Neural progenitor cell (in vitro differentiated cells): Measurements from ENCODE around the gene MED13L. TPM values are rescaled to one million over a fixed set of nuclear protein-coding genes. Genes with fewer than 3 reads are reported as not detected.
"Not testable (repeated sequence)": the region's sequence is repeated elsewhere in the genome, so short reads cannot be mapped to it uniquely, and the experiment has no call there.

Experiments
- DNase-seq: peaks from one replicate; pipeline ENCODE4 v3.0.0-alpha.2; 2016; ENCODE audit warnings: low spot score
- H2AFZ ChIP-seq: fragments of 200-600 bp; sonication (generic); replicated peaks from 2 replicates; pipeline ENCODE4 v1.6.1; 2016; ENCODE audit warnings: antibody characterized with exemption
- H3F3A ChIP-seq: fragments of 200-600 bp; sonication (generic); 2 replicates; pipeline ENCODE4 v1.6.1; 2016; ENCODE audit warnings: antibody characterized with exemption, low read depth
- H3K27ac ChIP-seq: fragments of 200-600 bp; sonication (generic); 2 replicates; pipeline ENCODE4 v1.5.1; 2016; ENCODE audit warnings: mild to moderate bottlenecking
- H3K27me3 ChIP-seq: fragments of 200-600 bp; sonication (generic); 2 replicates; pipeline ENCODE4 v1.6.1; 2016; ENCODE audit warnings: mild to moderate bottlenecking, moderate library complexity
- H3K36me3 ChIP-seq: fragments of 200-600 bp; sonication (generic); 2 replicates; pipeline ENCODE4 v1.5.1; 2016
- H3K4me1 ChIP-seq: fragments of 200-600 bp; sonication (generic); 2 replicates; pipeline ENCODE4 v1.6.1; 2016; ENCODE audit warnings: mixed run types
- H3K4me2 ChIP-seq: fragments of 200-600 bp; sonication (generic); 2 replicates; pipeline ENCODE4 v1.6.1; 2016
- H3K4me3 ChIP-seq: fragments of 200-600 bp; sonication (generic); 2 replicates; pipeline ENCODE4 v1.5.1; 2016
- H3K79me2 ChIP-seq: fragments of 200-600 bp; sonication (generic); 2 replicates; pipeline ENCODE4 v1.6.1; 2016; ENCODE audit warnings: low read depth
- H3K9ac ChIP-seq: fragments of 200-600 bp; sonication (generic); 2 replicates; pipeline ENCODE4 v1.6.1; 2016
- H3K9me3 ChIP-seq: fragments of 200-600 bp; sonication (generic); 2 replicates; pipeline ENCODE4 v1.5.1; 2016; ENCODE audit warnings: low read depth
- H4K20me1 ChIP-seq: fragments of 200-600 bp; sonication (generic); 2 replicates; pipeline ENCODE4 v1.6.1; 2016; ENCODE audit warnings: low read depth
- H3K27ac Mint-ChIP-seq: 3 replicates; pipeline ENCODE4 v1.8.0; 2021; ENCODE audit warnings: mixed read lengths
- H3K27me3 Mint-ChIP-seq: 2 replicates; pipeline ENCODE4 v1.8.0; 2022; ENCODE audit warnings: low read depth, mild to moderate bottlenecking, inconsistent platforms, moderate library complexity, mixed read lengths; ENCODE audit not compliant: insufficient read depth
- H3K36me3 Mint-ChIP-seq: 3 replicates; pipeline ENCODE4 v1.8.0; 2021; ENCODE audit warnings: mixed read lengths
- H3K4me1 Mint-ChIP-seq: 3 replicates; pipeline ENCODE4 v1.8.0; 2021; ENCODE audit warnings: mixed read lengths
- H3K4me3 Mint-ChIP-seq: 3 replicates; pipeline ENCODE4 v1.8.0; 2021; ENCODE audit warnings: mild to moderate bottlenecking, moderate library complexity, mixed read lengths
- H3K9me3 Mint-ChIP-seq: 3 replicates; pipeline ENCODE4 v1.8.0; 2020; ENCODE audit warnings: mixed read lengths
- EZH2 ChIP-seq: fragments of 200-600 bp; sonication (generic); IDR thresholded peaks from 2 replicates; pipeline ENCODE4 v1.6.1; 2017; ENCODE audit warnings: antibody characterized with exemption, mild to moderate bottlenecking, moderate library complexity
- EZH2phosphoT487 ChIP-seq: fragments of 200-600 bp; sonication (generic); IDR thresholded peaks from 2 replicates; pipeline ENCODE4 v1.6.1; 2017; ENCODE audit warnings: antibody characterized with exemption
- total RNA-seq: library from RNA; depleted of rRNA; stranded (reverse); fragments of >200 nt; gene quantifications from 2 replicates; pipeline ENCODE4 v1.2.3, GENCODE V29; 2015; ENCODE audit warnings: low replicate concordance
- TF ChIP-seq, protein P1 (sequence below): fragments of 200-600 bp; sonication (generic); IDR thresholded peaks from 2 replicates; pipeline ENCODE4 v1.5.1; 2017; ENCODE audit warnings: antibody characterized with exemption, mild to moderate bottlenecking

The MED13L gene
- total RNA-seq, 1 donor from 2014 or later: 149 TPM

GRCh38 chr12:116135209-116135930, 142.1 kb downstream of the MED13L start:
- peaks cover 80% of the 10 kb centered on the region for H4K20me1 ChIP-seq
- Mint-ChIP-seq H3K9me3 (no peaks in the 10 kb centered on the region), H3K4me3 (no peak overlapping the region), H3K27me3 (no peaks in the 10 kb centered on the region), H3K36me3 (no peaks in the 10 kb centered on the region), H3K4me1 (peaks cover 48% of the 10 kb centered on the region), H3K27ac (no peak overlapping the region)
- no peak overlapping the region for H3K27ac ChIP-seq
- TF ChIP-seq EZH2phosphoT487 (no peak), EZH2 (no peak)
- TF ChIP-seq, protein P1, sequence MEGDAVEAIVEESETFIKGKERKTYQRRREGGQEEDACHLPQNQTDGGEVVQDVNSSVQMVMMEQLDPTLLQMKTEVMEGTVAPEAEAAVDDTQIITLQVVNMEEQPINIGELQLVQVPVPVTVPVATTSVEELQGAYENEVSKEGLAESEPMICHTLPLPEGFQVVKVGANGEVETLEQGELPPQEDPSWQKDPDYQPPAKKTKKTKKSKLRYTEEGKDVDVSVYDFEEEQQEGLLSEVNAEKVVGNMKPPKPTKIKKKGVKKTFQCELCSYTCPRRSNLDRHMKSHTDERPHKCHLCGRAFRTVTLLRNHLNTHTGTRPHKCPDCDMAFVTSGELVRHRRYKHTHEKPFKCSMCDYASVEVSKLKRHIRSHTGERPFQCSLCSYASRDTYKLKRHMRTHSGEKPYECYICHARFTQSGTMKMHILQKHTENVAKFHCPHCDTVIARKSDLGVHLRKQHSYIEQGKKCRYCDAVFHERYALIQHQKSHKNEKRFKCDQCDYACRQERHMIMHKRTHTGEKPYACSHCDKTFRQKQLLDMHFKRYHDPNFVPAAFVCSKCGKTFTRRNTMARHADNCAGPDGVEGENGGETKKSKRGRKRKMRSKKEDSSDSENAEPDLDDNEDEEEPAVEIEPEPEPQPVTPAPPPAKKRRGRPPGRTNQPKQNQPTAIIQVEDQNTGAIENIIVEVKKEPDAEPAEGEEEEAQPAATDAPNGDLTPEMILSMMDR: no peak
- no peak overlapping the region for H3K9ac ChIP-seq
- H3K4me1 ChIP-seq: peaks cover 32% of the 10 kb centered on the region
- H3F3A ChIP-seq: no peaks in the 10 kb centered on the region
- H3K4me3 ChIP-seq: no peak overlapping the region
- H3K79me2 ChIP-seq: peaks cover 98% of the 10 kb centered on the region
- no peaks in the 10 kb centered on the region for H3K36me3 ChIP-seq
- H3K4me2 ChIP-seq: no peak overlapping the region
- no peaks in the 10 kb centered on the region for H3K27me3 ChIP-seq
- H3K9me3 ChIP-seq: no peaks in the 10 kb centered on the region
- no peak overlapping the region for H2AFZ ChIP-seq
- DNase-seq: no peak

DNA sequence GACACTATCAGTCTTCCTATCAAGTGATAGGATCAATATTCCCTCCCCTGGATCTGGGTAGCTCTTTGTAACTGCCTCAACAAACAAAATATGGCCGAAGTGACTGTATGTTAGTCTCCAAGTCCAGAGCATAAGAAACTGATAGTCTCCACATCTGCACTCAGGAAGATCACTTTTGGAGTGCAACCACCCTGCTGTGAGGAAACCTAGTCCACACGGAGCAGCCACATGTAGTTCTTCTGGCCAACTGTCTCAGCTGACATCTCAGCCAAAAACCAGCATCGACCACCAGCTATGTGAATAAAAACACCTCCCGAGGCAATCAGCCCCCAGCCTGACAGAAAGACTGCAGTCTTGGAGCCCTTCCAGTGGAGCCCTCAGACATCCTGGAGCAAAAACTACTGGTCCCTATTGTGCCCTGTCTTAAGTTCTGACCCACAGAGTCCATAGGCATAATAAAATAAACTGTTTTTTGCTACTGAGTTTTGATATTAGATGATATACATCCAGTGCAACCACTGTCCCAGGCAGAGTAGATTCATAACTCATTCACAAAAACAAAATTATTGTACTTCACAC, 143.8 kb downstream of the MED13L start:
- DNase-seq: no peak
- Histone ChIP-seq H3K36me3 (no peaks in the 10 kb centered on the region), H3K4me3 (no peak overlapping the region), H3K4me2 (no peak overlapping the region), H3K79me2 (peaks cover 98% of the 10 kb centered on the region), H3K9me3 (no peaks in the 10 kb centered on the region), H3K9ac (no peak overlapping the region), H3K27me3 (no peaks in the 10 kb centered on the region), H3F3A (no peaks in the 10 kb centered on the region), H3K4me1 (peaks cover 24% of the 10 kb centered on the region), H4K20me1 (peaks cover 80% of the 10 kb centered on the region), H3K27ac (no peak overlapping the region), H2AFZ (no peak overlapping the region)
- Mint-ChIP-seq H3K9me3 (no peaks in the 10 kb centered on the region), H3K4me1 (peaks cover 50% of the 10 kb centered on the region), H3K27ac (no peak overlapping the region), H3K36me3 (no peaks in the 10 kb centered on the region), H3K27me3 (no peaks in the 10 kb centered on the region), H3K4me3 (no peak overlapping the region)
- TF ChIP-seq EZH2phosphoT487 (no peak), EZH2 (no peak)
- TF ChIP-seq, protein P1: no peak

DNA sequence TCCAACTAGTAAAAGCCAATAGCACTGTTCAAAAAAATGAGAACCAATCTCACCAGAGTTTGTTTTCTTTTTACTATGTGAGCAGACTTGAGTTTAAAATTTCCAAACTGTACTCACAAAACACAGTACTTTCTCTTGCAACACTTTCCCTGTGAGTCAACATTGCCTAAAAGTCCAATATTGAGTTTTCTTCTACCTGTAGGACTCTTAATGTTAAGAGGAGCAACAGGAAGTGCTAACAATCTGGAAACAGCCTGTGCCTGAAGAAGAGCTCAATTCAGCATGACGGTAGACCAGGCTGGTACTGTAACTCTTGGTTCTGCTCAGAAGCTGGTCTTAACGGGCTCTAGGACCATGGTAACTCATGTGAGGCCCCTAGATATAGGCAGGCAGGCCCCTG, 144.3 kb downstream of the MED13L start:
- no peak overlapping the region for H3K27ac ChIP-seq
- H3K9me3 ChIP-seq: no peaks in the 10 kb centered on the region
- Mint-ChIP-seq H3K27me3 (no peaks in the 10 kb centered on the region), H3K27ac (no peak overlapping the region), H3K9me3 (no peaks in the 10 kb centered on the region), H3K4me3 (no peak overlapping the region), H3K4me1 (peaks cover 44% of the 10 kb centered on the region), H3K36me3 (no peaks in the 10 kb centered on the region)
- no peak overlapping the region for H3K9ac ChIP-seq
- H3K4me3 ChIP-seq: no peak overlapping the region
- peaks cover 2% of the 10 kb centered on the region for H3F3A ChIP-seq
- peaks cover 98% of the 10 kb centered on the region for H3K79me2 ChIP-seq
- no peaks in the 10 kb centered on the region for H3K27me3 ChIP-seq
- H4K20me1 ChIP-seq: peaks cover 80% of the 10 kb centered on the region
- no peaks in the 10 kb centered on the region for H3K36me3 ChIP-seq
- no peak overlapping the region for H2AFZ ChIP-seq
- no peak for DNase-seq
- H3K4me2 ChIP-seq: no peak overlapping the region
- peaks cover 20% of the 10 kb centered on the region for H3K4me1 ChIP-seq
- TF ChIP-seq EZH2 (no peak), EZH2phosphoT487 (no peak)
- TF ChIP-seq, protein P1: no peak

GRCh38 chr12:116131987-116132386, 145.5 kb downstream of the MED13L start:
- not testable (repeated sequence) for H3K9ac ChIP-seq, H3K9me3 Mint-ChIP-seq, H2AFZ ChIP-seq, H3K4me3 Mint-ChIP-seq, H3K9me3 ChIP-seq, H3K27me3 Mint-ChIP-seq, H3K27me3 ChIP-seq, H3K4me2 ChIP-seq, H3K27ac Mint-ChIP-seq, H3K36me3 ChIP-seq, H3K4me3 ChIP-seq, H3K27ac ChIP-seq, DNase-seq, H3F3A ChIP-seq, H3K36me3 Mint-ChIP-seq
- peaks cover 47% of the 10 kb centered on the region for H3K4me1 Mint-ChIP-seq
- Histone ChIP-seq H4K20me1 (peaks cover 82% of the 10 kb centered on the region), H3K79me2 (peaks cover 100% of the 10 kb centered on the region), H3K4me1 (peaks cover 27% of the 10 kb centered on the region)
